IPS-18a (cell line): ENCODE data around the gene BCL2.

ENCODE experiments used
- H3K27ac ChIP-seq: one replicate; pipeline ENCODE4 v1.5.1; 2013; ENCODE audit warnings: low read length
- H3K27me3 ChIP-seq: one replicate; pipeline ENCODE4 v1.6.1; 2013; ENCODE audit warnings: mild to moderate bottlenecking, low read length; ENCODE audit not compliant: control insufficient read depth, insufficient read depth
- H3K36me3 ChIP-seq: one replicate; pipeline ENCODE4 v1.6.1; 2013; ENCODE audit warnings: low read depth, low read length; ENCODE audit not compliant: control insufficient read depth
- H3K4me1 ChIP-seq: one replicate; pipeline ENCODE4 v1.6.1; 2013; ENCODE audit warnings: low read depth, low read length; ENCODE audit not compliant: control insufficient read depth
- H3K4me3 ChIP-seq: one replicate; pipeline ENCODE4 v1.5.1; 2013; ENCODE audit warnings: low read length
- H3K9ac ChIP-seq: one replicate; pipeline ENCODE4 v1.6.1; 2013; ENCODE audit warnings: mild to moderate bottlenecking, low read length, moderate library complexity
- H3K9me3 ChIP-seq: one replicate; pipeline ENCODE4 v1.6.1; 2013; ENCODE audit warnings: low read depth, low read length; ENCODE audit not compliant: control insufficient read depth

BCL2 gene

GRCh38 chr18:63107171-63107845 lies 212.3 kb downstream of the BCL2 start:
- Histone ChIP-seq H3K9ac (no peak overlapping the region), H3K27ac (no peak overlapping the region), H3K36me3 (no peaks in the 10 kb centered on the region), H3K27me3 (no peaks in the 10 kb centered on the region), H3K4me3 (no peak overlapping the region), H3K4me1 (peaks cover 4% of the 10 kb centered on the region), H3K9me3 (no peaks in the 10 kb centered on the region)

DNA sequence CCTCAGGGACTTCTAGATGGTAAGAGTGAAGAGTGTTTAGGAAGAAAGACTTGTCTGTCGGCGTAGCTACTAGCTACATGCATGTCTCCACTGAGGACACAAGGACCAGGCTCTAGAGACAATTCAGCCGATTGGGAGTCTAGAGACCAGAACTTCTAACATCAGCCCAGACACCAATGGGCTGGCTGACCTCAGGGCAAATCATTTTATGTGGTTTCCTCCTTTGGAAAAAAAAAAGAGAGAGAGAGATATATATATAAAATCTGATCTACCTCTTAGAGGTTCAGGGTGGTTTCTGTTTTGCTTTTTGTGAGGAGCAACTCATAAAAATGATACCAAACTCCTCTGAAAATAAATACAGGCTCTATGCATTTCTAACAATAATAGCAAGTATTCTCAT lies 212.8 kb downstream of the BCL2 start:
- Histone ChIP-seq H3K4me3 (no peak overlapping the region), H3K4me1 (peaks cover 4% of the 10 kb centered on the region), H3K9ac (no peak overlapping the region), H3K27me3 (no peaks in the 10 kb centered on the region), H3K27ac (no peak overlapping the region), H3K36me3 (no peaks in the 10 kb centered on the region), H3K9me3 (no peaks in the 10 kb centered on the region)

DNA sequence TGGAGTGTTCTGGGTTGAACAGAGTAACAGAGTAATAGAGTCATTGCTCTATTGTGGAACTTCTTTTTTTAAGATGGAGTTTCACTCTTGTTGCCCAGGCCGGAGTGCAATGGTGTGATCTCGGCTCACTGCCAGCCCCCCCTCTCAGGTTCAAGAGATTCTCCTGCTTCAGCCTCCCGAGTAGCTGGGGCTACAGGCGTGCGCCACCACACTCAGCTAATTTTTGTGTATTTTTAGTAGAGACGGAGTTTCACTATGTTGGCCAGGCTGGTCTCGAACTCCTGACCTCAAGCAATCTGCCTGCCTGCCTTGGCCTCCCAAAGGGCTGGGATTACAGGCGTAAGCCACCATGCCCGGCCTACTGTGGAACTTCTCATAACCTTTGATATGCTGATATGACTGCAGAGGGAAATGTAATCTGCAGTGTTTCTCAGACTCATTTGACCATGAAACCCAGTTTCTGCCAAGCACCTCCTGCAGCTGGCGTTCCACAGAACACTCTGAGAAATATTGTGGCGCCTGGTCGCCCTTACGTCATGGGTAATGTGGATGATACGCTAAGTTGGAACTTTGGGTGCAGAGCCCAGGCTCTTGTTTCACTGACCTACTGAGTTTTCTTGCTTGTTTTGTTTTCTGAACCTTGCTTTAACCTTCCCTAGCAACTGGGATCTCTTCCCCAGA lies 213.8 kb downstream of the BCL2 start:
- H3K9ac ChIP-seq, result no peak overlapping the region
- H3K27ac ChIP-seq, result no peak overlapping the region
- H3K27me3 ChIP-seq, result no peaks in the 10 kb centered on the region
- no peak overlapping the region for H3K4me3 ChIP-seq
- H3K36me3 ChIP-seq, result no peaks in the 10 kb centered on the region
- H3K9me3 ChIP-seq, result no peaks in the 10 kb centered on the region
- H3K4me1 ChIP-seq, result peaks cover 4% of the 10 kb centered on the region

- no peaks in the 10 kb centered on the region for H3K9me3 ChIP-seq
- no peak overlapping the region for H3K27ac ChIP-seq
- H3K36me3 ChIP-seq, result no peaks in the 10 kb centered on the region
- H3K27me3 ChIP-seq, result no peaks in the 10 kb centered on the region
- H3K4me1 ChIP-seq, result peaks cover 4% of the 10 kb centered on the region
- H3K9ac ChIP-seq, result no peak overlapping the region
- H3K4me3 ChIP-seq, result no peak overlapping the region
Measured at GRCh38 chr18:63104868-63105267, 214.7 kb downstream of the BCL2 start.

DNA sequence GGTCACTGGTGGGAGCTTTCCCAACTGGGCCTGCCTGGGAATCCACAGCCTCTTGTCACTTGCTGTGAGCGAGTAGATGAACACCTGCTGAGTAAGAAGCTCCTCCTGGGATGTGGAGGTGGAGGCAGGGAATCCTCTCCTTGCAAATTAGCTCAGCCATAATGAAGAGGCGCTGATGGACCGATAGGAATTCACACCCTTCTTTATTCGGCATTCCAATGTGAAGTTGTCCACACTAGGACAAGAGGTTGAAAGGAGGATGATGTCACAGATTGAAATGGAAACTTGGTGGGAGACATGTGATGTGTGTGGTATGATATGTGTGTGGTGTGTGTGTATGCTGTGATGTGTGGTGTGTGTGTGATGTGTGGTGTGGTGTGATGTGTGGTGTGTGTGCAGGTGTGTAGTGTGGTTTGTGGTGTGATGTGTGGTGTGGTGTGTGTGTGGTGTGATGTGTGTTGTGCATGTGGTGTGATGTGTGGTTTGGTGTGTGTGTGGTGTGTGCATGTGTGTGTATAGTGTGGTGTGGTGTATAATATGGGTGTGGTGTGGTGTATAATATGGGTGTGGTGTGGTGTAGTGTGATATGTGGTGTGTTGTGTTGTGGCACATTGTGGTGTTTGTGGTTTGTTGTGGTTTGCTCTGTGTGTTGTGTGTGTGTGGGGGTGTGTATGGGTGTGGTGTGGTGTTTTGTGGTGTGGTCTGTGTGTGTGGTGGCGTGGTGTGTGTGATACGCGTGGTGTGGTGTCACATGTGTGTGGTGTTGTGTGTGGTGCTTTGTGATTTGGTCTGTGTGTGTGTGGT lies 216.4 kb downstream of the BCL2 start:
- peaks cover 4% of the 10 kb centered on the region for H3K4me1 ChIP-seq
- H3K27ac ChIP-seq, result no peak overlapping the region
- H3K4me3 ChIP-seq, result no peak overlapping the region
- H3K36me3 ChIP-seq, result no peaks in the 10 kb centered on the region
- H3K9ac ChIP-seq, result no peak overlapping the region
- no peaks in the 10 kb centered on the region for H3K9me3 ChIP-seq
- no peaks in the 10 kb centered on the region for H3K27me3 ChIP-seq

GRCh38 chr18:63100630-63101055 lies 218.9 kb downstream of the BCL2 start:
- H3K27me3 ChIP-seq, result no peaks in the 10 kb centered on the region
- H3K9me3 ChIP-seq, result no peaks in the 10 kb centered on the region
- H3K9ac ChIP-seq, result no peak overlapping the region
- no peaks in the 10 kb centered on the region for H3K36me3 ChIP-seq
- no peaks in the 10 kb centered on the region for H3K4me1 ChIP-seq
- no peak overlapping the region for H3K27ac ChIP-seq
- H3K4me3 ChIP-seq, result no peak overlapping the region

DNA sequence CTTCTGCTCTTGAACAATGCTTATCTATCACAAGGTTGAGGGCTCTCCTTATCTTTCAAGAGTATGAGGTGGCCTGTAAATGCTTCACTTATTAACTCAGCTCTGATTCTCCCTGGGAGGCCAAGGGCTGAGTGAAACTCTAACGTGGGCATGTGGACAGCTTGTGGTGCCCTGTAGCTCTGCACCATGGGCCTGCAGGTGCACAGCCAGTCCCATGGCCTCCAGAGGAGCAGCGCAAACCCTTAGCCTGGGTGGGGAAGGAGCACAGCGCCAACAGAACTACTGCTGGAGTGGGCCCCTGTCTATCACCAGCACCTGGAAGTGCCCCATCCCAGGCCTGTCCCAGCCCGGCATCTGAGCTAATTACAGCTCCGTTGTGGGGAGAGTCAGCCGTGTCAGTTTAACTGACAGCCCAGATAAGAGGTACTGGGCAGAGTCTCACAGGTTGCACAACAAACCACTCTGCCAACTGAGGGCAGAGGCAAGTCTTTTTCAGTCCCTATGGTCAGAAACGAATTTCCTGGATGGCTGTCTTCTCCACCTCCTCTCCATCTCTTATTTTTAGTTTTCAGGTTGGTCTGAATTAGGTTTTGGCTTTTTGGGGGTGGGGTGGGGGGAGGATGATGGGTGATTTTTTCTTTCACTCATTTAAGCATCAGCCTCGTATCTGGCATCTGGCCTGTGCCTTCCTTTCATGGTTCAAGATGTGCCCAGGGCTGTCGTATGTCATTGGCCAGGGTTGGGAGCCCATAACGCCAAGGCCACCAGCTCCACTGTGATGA lies 219.5 kb downstream of the BCL2 start:
- Histone ChIP-seq H3K4me3 (no peak overlapping the region), H3K27ac (no peak overlapping the region), H3K9me3 (no peaks in the 10 kb centered on the region), H3K36me3 (no peaks in the 10 kb centered on the region), H3K9ac (no peak overlapping the region), H3K27me3 (no peaks in the 10 kb centered on the region), H3K4me1 (no peaks in the 10 kb centered on the region)

DNA sequence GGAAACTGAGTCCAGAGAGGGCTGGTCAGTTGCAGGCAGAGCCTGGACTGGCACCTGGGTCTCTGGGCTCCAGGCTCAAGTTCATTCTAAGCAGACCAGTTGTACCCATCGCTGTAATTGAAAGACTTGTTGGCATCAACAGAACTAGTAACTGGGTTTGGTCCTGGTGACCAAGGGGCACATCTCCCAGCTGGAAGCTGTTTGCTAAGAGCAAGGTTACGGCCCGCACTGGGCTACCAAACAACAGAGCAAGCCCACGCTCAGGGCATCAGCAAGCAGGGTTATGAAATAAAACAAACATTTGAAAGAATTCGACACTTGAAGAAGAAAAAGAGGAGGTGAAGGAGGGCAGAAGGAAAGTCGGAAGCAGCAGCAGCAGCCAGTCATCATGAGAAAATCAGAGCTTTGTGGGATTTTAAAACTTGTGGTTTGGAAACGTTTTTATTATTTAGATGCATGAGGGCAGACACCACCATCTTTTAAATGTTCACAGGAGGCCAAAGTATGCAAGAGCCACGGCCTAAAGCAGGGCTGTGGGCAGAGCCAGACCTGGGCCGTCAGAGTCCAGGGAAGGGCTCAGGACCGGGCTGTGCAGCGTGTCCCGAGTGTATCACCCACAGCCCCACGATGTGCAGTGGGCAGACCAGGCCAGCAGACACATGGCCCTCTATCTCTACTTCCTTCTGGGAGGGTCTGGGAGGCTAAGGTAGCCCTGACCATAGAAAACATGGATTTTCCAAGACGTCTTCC lies 220.3 kb downstream of the BCL2 start:
- Histone ChIP-seq H3K4me3 (no peak overlapping the region), H3K9me3 (no peaks in the 10 kb centered on the region)

GRCh38 chr18:63098018-63098981 lies 221.3 kb downstream of the BCL2 start:
- Histone ChIP-seq H3K4me3 (no peak overlapping the region), H3K4me1 (no peaks in the 10 kb centered on the region), H3K36me3 (no peaks in the 10 kb centered on the region), H3K27ac (no peak overlapping the region), H3K27me3 (no peaks in the 10 kb centered on the region), H3K9ac (no peak overlapping the region), H3K9me3 (no peaks in the 10 kb centered on the region)

More for the DNA sequence above, 220.3 kb downstream of the BCL2 start:
- Histone ChIP-seq H3K9ac (no peak overlapping the region), H3K36me3 (no peaks in the 10 kb centered on the region), H3K4me1 (no peaks in the 10 kb centered on the region), H3K27ac (no peak overlapping the region), H3K27me3 (no peaks in the 10 kb centered on the region)

DNA sequence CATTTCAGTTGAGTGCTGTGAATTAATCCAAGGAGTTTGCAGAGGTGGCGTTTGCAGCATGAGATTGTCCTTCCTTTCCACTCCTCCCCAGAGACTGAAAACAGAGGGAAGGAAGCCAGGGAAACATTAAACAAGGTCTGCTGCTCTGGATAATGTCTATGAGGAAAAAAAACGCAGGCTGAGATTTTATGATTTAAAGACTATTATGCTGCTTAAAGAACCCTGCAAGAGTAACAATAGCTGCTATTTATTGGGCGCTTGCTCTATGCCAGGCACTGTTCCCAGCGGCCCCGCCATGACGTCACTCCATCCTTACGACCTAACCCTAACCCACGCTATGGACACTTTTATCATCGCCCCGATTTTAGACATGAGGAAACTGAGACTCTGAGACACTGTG lies 222.4 kb downstream of the BCL2 start:
- Histone ChIP-seq H3K4me3 (no peak overlapping the region), H3K27me3 (no peaks in the 10 kb centered on the region), H3K9ac (no peak overlapping the region), H3K4me1 (no peaks in the 10 kb centered on the region), H3K27ac (no peak overlapping the region), H3K36me3 (no peaks in the 10 kb centered on the region), H3K9me3 (no peaks in the 10 kb centered on the region)
